ENCODE measurements around the gene ZNF33B. TPM values are rescaled to one million over a fixed set of nuclear protein-coding genes. Genes with fewer than 3 reads are reported as not detected.

ZNF33B gene
- total and polyA plus RNA-seq, 8 donors: 21.0 to 46.9 (median 36.8) TPM

DNA sequence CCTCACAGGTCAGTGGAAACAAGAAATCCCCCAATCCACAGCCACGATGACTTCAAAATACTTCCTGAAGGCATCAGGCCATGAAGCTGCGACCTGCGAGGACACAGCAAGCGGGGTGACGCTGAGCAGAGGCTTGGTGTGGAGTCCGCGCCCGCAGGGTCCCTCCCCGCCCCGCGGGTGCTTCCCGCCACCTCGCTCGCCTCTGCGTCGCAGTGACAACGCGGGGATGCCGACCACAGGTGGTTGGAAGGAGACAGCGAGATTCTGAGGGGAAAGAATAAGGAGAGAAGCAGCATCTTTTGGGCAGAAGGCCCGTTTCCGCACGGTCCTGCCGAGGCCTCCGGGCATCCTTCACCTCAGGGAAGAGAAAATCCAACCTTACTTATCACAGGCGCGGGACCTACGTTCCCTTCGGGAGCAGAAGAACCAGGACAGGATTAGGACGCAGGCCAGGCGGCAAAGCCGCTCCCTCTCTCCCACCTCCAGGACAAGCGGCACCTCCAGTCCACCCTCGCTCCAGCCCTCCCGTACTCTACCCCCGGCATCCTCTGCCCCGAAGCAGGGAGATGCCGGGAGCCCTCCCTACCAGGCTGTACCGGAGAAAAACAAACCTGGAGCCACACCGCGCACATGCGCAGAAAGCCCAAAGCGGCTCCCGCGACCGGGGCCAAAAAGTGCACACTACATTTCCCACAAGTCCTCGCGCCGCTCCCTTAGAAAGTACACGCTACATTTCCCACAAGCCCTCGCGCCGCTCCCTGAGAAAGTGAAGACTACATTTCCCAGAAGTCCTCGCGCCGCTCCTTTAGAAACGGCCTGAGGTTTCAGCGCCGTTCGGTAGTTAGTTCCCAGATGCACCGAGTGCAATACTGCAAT lies 85.9 kb downstream of the ZNF33B start:
- Histone ChIP-seq H3K4me3 (peak overlapping the region; percentile 65 to 82), H3K27me3 (no peaks in the 10 kb centered on the region), H3K4me1 (peaks cover 6 to 20% of the 10 kb centered on the region in 2 donors), H3K27ac (peak overlapping the region; percentile 70 to 72), H3K9me3 (no peaks in the 10 kb centered on the region), H3K36me3 (peaks cover 0 to 8% of the 10 kb centered on the region in 2 donors)
- ATAC-seq (peak; percentile 99), DNase-seq (peak; percentile 96 to 98 (median 97))
- TF ChIP-seq, protein P1, sequence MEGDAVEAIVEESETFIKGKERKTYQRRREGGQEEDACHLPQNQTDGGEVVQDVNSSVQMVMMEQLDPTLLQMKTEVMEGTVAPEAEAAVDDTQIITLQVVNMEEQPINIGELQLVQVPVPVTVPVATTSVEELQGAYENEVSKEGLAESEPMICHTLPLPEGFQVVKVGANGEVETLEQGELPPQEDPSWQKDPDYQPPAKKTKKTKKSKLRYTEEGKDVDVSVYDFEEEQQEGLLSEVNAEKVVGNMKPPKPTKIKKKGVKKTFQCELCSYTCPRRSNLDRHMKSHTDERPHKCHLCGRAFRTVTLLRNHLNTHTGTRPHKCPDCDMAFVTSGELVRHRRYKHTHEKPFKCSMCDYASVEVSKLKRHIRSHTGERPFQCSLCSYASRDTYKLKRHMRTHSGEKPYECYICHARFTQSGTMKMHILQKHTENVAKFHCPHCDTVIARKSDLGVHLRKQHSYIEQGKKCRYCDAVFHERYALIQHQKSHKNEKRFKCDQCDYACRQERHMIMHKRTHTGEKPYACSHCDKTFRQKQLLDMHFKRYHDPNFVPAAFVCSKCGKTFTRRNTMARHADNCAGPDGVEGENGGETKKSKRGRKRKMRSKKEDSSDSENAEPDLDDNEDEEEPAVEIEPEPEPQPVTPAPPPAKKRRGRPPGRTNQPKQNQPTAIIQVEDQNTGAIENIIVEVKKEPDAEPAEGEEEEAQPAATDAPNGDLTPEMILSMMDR (IDR thresholded peaks at IDR 0.05): no peak
- intact Hi-C loops (cut with DNase I): no loop called here

DNA sequence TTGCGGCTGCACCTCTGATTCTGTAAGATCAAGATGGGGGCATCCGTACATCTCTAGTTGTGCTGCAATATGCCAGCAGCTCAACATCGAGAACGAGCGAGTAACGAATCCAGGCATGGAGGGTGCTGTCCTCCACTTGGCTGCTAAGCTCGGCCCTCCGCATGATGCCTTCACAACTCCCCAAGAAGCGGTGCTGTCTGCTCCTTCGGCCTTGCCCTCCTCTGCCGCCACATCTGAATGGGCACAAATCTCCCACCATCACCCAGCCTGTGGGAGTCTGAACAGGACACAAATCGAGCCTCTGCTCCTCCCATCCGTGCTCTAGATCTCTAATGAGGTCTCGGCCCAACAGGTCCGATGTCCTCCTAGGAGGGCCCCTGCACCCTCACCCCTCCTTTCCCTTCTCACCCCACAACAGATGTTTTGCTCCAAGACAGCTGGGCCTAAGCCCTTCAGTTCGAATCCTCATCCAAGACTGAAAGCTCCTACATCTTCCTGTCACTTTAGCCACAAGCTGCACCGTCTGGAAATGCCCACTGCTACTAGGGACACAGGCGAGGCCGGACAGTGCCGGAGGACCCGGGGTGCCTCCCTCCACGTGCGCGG lies 86.7 kb downstream of the ZNF33B start:
- Histone ChIP-seq H3K4me3 (peak overlapping the region; percentile 65 to 82), H3K36me3 (peaks cover 0 to 8% of the 10 kb centered on the region in 2 donors), H3K9me3 (peaks cover 0 to 5% of the 10 kb centered on the region in 2 donors), H3K4me1 (peaks cover 6 to 20% of the 10 kb centered on the region in 2 donors), H3K27ac (peak overlapping the region in 1 of 2 donors; percentile 70), H3K27me3 (no peaks in the 10 kb centered on the region)
- DNase-seq (peak in 1 of 4 donors; percentile 35), ATAC-seq (peak; percentile 3)
- TF ChIP-seq, protein P1 (IDR thresholded peaks at IDR 0.05): no peak
- intact Hi-C loops (cut with DNase I): no loop called here

DNA sequence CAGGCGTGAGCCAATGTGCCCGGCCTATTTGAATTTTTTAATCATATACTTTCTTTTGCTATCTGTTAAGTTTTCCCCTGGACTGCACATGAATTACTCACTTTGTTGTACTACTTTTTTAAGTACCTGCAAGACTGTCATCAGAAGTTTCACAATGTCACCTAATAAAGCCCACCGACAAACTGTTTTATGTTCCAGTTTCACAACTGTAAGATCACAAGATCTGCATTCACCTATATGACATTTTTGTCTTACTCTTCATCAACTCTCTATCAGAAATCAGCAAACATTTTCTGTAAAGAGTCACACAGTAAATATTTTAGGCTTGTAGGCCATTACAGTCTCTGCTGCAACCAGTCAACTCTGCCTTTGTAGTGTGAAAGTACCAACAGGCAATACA lies 88.5 kb downstream of the ZNF33B start:
- Histone ChIP-seq H3K9me3 (peaks cover 0 to 21% of the 10 kb centered on the region in 2 donors), H3K27me3 (no peaks in the 10 kb centered on the region), H3K4me1 (peaks cover 6 to 20% of the 10 kb centered on the region in 2 donors), H3K27ac (no peak overlapping the region), H3K4me3 (no peak overlapping the region), H3K36me3 (peaks cover 0 to 8% of the 10 kb centered on the region in 2 donors)
- no peak for ATAC-seq
- intact Hi-C loops (cut with DNase I): no loop called here
- no peak for DNase-seq
- TF ChIP-seq, protein P1 (IDR thresholded peaks at IDR 0.05): no peak

DNA sequence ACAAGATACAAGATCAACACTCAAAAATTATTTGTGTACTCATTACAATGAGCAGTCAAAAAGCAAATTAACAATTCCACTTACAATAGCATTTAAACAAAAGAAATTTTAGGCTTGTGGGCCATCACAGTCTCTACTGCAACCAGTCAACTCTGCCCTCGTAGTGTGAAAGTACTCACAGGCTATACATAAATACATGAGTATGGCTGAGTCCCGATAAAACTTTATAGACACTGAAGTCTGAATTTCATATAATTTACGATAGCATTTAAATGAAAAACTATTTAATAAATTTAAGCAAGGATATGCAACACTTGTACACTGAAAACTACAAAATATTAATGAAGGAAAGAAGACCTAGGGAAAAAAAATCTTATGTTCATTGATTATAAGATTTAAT lies 90.1 kb downstream of the ZNF33B start:
- Histone ChIP-seq H3K4me3 (no peak overlapping the region), H3K27ac (no peak overlapping the region), H3K9me3 (peaks cover 0 to 37% of the 10 kb centered on the region in 2 donors), H3K4me1 (peaks cover 6 to 16% of the 10 kb centered on the region in 2 donors), H3K36me3 (peaks cover 0 to 16% of the 10 kb centered on the region in 2 donors), H3K27me3 (no peaks in the 10 kb centered on the region)
- TF ChIP-seq, protein P1 (IDR thresholded peaks at IDR 0.05): no peak
- no peak for ATAC-seq
- intact Hi-C loops (cut with DNase I): no loop called here
- no peak for DNase-seq

DNA sequence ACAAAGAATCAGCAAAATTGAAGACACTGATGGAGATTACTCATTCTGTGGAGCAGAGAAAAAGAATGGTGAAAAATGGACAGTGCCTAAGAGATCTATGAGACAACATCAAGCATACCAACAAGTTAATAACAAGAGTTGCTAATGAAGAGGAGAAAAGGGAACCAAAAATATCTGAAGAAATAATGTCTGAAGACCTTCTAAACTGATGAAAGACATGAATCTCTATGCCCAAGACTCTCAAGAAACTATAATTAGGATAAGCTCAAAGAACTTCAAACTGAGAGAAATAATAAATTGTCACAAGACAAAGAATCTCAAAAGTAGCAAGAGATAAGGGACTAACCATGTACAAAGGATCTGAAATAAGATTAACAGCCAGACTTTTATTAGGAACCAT lies 93.4 kb downstream of the ZNF33B start:
- TF ChIP-seq, protein P1 (IDR thresholded peaks at IDR 0.05): no peak
- Histone ChIP-seq H3K27me3 (no peaks in the 10 kb centered on the region), H3K4me1 (no peaks in the 10 kb centered on the region), H3K9me3 (peaks cover 0 to 66% of the 10 kb centered on the region in 2 donors), H3K4me3 (no peak overlapping the region), H3K36me3 (peaks cover 0 to 28% of the 10 kb centered on the region in 2 donors), H3K27ac (no peak overlapping the region)
- DNase-seq (no peak), ATAC-seq (no peak)
- intact Hi-C loops (cut with DNase I): no loop called here

Data from left lung (tissue), 10 donors.